A549 treated with dexamethasone at 1 μM for 4 hours (cell line): ENCODE data around the gene NUS1. TPM values are rescaled to one million over a fixed set of nuclear protein-coding genes. Genes with fewer than 3 reads are reported as not detected.

Source experiments
- total RNA-seq: library from RNA; stranded (reverse); fragments of 200-300 nt; extraction: Qiagen RNA extraction; gene quantifications from 5 replicates; pipeline ENCODE4 v1.2.3, GENCODE V29; 2022

The NUS1 gene
- 24.2 to 31.0 TPM (median 26.8 TPM) in 5 replicates for total RNA-seq

DNA sequence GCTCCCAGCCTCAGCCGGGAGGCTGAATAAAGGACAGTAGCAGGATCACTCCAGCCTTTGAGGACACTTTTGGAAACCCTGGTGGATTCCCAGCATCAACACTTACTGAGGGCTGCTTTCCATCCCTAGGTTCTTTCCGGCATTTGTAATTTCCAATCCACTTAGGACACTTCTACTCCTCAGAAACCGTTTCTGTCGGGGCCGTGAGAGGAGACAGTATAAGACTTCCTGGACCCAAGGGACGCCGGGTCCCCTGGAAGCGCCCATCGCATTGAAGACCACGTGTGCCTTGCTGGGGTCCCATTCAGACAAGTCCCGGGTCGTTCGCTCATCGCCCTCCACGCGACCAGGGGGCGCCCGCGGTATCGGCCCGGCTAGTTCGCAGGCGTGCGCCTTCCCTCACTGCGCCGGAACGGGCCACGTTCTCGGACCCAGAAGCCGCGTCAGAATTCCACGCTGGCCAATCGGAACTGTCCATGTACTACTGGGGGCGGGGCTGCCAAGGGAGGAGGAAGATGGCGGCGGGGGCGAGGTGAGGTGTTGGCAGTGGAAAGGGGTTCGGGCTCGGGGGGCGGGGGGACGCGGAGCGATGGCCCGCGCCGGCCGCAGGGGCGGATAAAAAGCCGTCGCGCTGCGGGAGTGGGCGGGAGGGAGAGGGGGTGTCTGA is at the start of gene NUS1:
Gene NUS1 (plus strand): TSS at position 479 of the 667 bp plus-strand sequence. CDS start 202 bp downstream, outside the sequence.

Other genes with a start within 250 kb of the NUS1 start
- gene ROS1, start 249.5 kb upstream of the NUS1 start, total RNA-seq = 0.21 to 0.51 TPM (median 0.24 TPM) in 5 replicates
- gene DCBLD1, start 192.8 kb upstream of the NUS1 start, total RNA-seq = 21.9 to 26.9 TPM (median 24.3 TPM) in 5 replicates
- gene GOPC, start 73.0 kb upstream of the NUS1 start, total RNA-seq = 14.3 to 19.1 TPM (median 18.3 TPM) in 5 replicates
- 0.02 TPM in 2 of 5 replicates, not detected in the others for gene SLC35F1, start 231.8 kb downstream of the NUS1 start, total RNA-seq